ENCODE results near the gene GRB10. TPM values are rescaled to one million over a fixed set of nuclear protein-coding genes. Genes with fewer than 3 reads are reported as not detected.

The GRB10 gene
- total RNA-seq, 1 donor from 2014 or later: 93.0 TPM

- Mint-ChIP-seq H3K36me3 (ENCODE audit: low read depth) (no peaks in the 10 kb centered on the region), H3K9me3 (no peaks in the 10 kb centered on the region), H3K4me3 (no peak overlapping the region), H3K27ac (ENCODE audit: unreplicated experiment) (no peak overlapping the region), H3K27me3 (ENCODE audit: low read depth) (peaks cover 5% of the 10 kb centered on the region), H3K4me1 (no peaks in the 10 kb centered on the region)
- no peak for TF ChIP-seq CTCF (conservative IDR thresholded peaks at IDR 0.05)
- DNase-seq (ENCODE audit: low read depth, low spot score): no peak
Measured at GRCh38 chr7:50567715-50568261, 214.9 kb downstream of the GRB10 start.

DNA sequence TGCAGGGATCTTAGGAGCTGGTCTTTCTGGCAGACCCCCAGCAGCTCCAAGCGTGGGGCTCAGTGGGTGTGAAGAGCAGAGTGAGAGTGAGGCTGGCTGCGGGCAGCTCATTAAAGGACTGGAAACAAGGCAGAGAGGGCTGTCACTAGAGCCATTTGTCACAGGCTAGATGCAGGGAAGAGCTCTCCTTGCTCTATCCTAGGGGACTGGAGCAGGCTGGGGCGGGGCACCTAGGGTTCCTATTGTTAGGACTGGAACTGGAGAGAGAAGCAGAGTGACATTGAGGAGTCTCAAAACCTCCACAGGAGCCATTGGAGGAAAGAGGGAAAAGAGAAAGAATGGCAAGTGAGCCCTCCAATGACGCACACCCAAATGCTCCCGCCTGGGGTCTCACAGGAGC, 216.7 kb downstream of the GRB10 start:
- Mint-ChIP-seq H3K27me3 (ENCODE audit: low read depth) (peaks cover 3% of the 10 kb centered on the region), H3K4me3 (no peak overlapping the region), H3K36me3 (ENCODE audit: low read depth) (no peaks in the 10 kb centered on the region), H3K9me3 (no peaks in the 10 kb centered on the region), H3K4me1 (peaks cover 6% of the 10 kb centered on the region), H3K27ac (ENCODE audit: unreplicated experiment) (no peak overlapping the region)
- no peak for TF ChIP-seq CTCF (conservative IDR thresholded peaks at IDR 0.05)
- no peak for DNase-seq (ENCODE audit: low read depth, low spot score)

DNA sequence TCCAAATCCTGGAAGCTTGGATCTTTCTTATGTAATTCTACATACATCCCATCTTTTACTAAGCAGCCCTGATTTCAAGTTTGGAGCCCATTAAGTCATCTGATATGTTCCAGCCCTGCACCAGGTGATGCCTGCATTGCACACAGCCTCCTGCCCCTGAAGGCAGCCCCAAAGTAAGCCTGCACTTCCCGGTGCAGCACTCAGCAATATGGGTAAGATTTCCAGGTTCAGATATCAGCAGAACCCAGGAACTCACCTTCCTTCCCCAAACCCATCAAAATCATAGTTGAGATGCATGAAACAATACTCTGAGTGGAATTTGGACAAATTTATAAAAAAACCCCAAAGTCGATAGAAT, 217.2 kb downstream of the GRB10 start:
- Mint-ChIP-seq H3K27me3 (ENCODE audit: low read depth) (peaks cover 3% of the 10 kb centered on the region), H3K4me3 (no peak overlapping the region), H3K4me1 (peaks cover 10% of the 10 kb centered on the region), H3K27ac (ENCODE audit: unreplicated experiment) (no peak overlapping the region), H3K36me3 (ENCODE audit: low read depth) (no peaks in the 10 kb centered on the region), H3K9me3 (no peaks in the 10 kb centered on the region)
- no peak for TF ChIP-seq CTCF (conservative IDR thresholded peaks at IDR 0.05)
- no peak for DNase-seq (ENCODE audit: low read depth, low spot score)

DNA sequence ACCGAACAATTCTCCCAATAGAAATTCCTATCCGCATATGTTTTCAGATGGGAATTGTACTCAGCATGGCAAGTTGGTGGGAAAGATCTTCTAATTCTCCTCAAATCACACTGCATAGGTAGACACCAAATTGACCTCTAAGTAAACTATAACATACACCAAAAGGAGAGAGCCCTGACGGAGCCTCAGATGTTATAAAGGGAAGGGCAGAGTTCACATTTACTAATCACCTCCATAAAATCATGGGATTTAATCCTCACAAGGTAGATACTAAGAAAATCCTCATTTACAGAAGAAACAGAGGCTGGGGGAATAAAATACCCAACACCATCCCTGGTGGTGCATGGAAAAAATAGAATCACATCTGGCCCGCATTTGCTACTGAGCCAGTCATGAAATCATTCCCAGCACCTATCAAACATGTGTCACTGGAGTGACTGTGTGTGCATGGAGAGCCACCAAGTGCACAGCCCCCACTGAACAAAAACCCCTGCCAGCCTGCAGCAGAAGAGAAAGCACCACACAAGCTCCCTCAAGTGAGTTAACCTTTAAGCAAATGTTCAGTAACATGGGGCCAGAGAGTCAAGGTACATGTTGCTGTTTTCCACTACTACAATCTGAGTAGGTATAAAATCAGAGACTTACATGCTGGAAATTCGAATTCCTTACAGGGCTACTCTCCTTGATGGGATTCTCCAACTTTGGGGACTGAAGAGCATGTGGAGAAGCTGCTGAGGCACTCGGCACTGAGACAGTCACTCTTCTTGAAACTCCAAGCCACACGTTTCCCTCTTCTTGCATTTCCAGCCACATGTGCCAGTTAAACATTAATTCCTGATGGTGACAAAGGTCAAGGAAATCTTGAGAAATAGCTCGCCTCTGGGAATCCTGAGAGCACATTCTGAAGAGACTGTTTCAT, 217.8 kb downstream of the GRB10 start, which contains the start of gene DDC:
Gene DDC, minus strand, starts transcription at position 766 of the 919 bp plus-strand sequence. CDS start 21,320 bp downstream, outside the sequence.
- no peak within 1 kb of the TSS for H3K4me3 Mint-ChIP-seq
- no peak for DNase-seq (ENCODE audit: low read depth, low spot score)
- H3K27me3 Mint-ChIP-seq (ENCODE audit: low read depth): peaks cover 3% of the 10 kb centered on the region
- H3K27ac Mint-ChIP-seq (ENCODE audit: unreplicated experiment): no peak within 1 kb of the TSS
- no peak for TF ChIP-seq CTCF (conservative IDR thresholded peaks at IDR 0.05)
- H3K9me3 Mint-ChIP-seq: no peaks in the 10 kb centered on the region
- no peaks in the 10 kb centered on the region for H3K36me3 Mint-ChIP-seq (ENCODE audit: low read depth)
- peaks cover 13% of the 10 kb centered on the region for H3K4me1 Mint-ChIP-seq

DNA sequence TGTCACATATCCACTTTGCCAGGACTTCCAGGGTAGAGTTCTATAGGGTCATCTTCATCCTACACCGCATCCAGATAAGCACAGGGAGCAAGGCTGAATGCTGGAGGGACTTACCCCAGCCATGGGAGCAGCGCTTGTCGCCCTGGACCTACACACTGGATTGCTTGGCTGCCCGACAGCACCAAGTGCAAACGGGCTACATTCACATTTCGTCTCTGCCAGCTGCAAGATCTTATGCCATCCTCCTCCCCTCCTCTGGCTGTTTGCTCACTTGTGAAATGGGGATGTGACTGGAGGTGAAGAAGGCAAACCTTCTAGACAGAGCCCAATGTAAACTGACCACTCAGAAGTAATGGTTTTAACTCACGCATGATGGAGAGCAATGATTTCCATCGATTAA, 218.5 kb downstream of the GRB10 start:
- DNase-seq (ENCODE audit: low read depth, low spot score): no peak
- no peaks in the 10 kb centered on the region for H3K36me3 Mint-ChIP-seq (ENCODE audit: low read depth)
- no peak for TF ChIP-seq CTCF (conservative IDR thresholded peaks at IDR 0.05)
- no peaks in the 10 kb centered on the region for H3K9me3 Mint-ChIP-seq
- no peak overlapping the region for H3K27ac Mint-ChIP-seq (ENCODE audit: unreplicated experiment)
- no peak overlapping the region for H3K4me3 Mint-ChIP-seq
- H3K4me1 Mint-ChIP-seq: peaks cover 13% of the 10 kb centered on the region
- H3K27me3 Mint-ChIP-seq (ENCODE audit: low read depth): peaks cover 3% of the 10 kb centered on the region

Measured in neural crest cell (in vitro differentiated cells).